CD14-positive monocyte (primary cell): Measurements from ENCODE around the gene SLC35D2. TPM values are rescaled to one million over a fixed set of nuclear protein-coding genes. Genes with fewer than 3 reads are reported as not detected.

Experiments
- DNase-seq, 3 donors: peaks; one replicate each; pipeline ENCODE4 v3.0.0-alpha.2; 2011 to 2022
- H2AFZ ChIP-seq: 2 replicates; pipeline ENCODE4 v1.6.0; 2012; ENCODE audit warnings: mild to moderate bottlenecking, low read depth, low read length, inconsistent platforms; ENCODE audit not compliant: insufficient read depth, poor library complexity, severe bottlenecking
- H3K27ac ChIP-seq, 2 donors: 1 replicate in 1 of 2; 2 replicates in 1 of 2; pipeline ENCODE4 v1.5.1; 2012 to 2013; ENCODE audit warnings: low read length in 2 of 2, control low read depth in 1 of 2, inconsistent platforms in 1 of 2, low read depth in 1 of 2, mild to moderate bottlenecking in 1 of 2
- H3K27me3 ChIP-seq, 2 donors: one replicate each; pipeline versions ENCODE4 v1.6.0 to v1.6.1; 2011 to 2013; ENCODE audit warnings: low read length in 2 of 2; ENCODE audit not compliant: control insufficient read depth in 2 of 2, insufficient read depth in 2 of 2
- H3K36me3 ChIP-seq, 2 donors: replicated peaks in 1 of 2; 1 replicate in 1 of 2; 2 replicates in 1 of 2; pipeline versions ENCODE4 v1.5.1 to v1.6.1; 2012 to 2013; ENCODE audit warnings: low read length in 2 of 2, control low read depth in 1 of 2, inconsistent platforms in 1 of 2, mild to moderate bottlenecking in 1 of 2; ENCODE audit not compliant: insufficient read depth in 2 of 2, control insufficient read depth in 1 of 2
- H3K4me1 ChIP-seq, 2 donors: 1 replicate in 1 of 2; 2 replicates in 1 of 2; pipeline versions ENCODE4 v1.5.1 to v1.6.1; 2012 to 2013; ENCODE audit warnings: low read length in 2 of 2, control low read depth in 1 of 2, inconsistent platforms in 1 of 2, mild to moderate bottlenecking in 1 of 2, moderate library complexity in 1 of 2; ENCODE audit not compliant: insufficient read depth in 2 of 2, control insufficient read depth in 1 of 2
- H3K4me2 ChIP-seq: replicated peaks from 2 replicates; pipeline ENCODE3; 2012; ENCODE audit warnings: low read length, moderate library complexity, mild to moderate bottlenecking; ENCODE audit not compliant: poor library complexity, severe bottlenecking; ENCODE audit errors: extremely low read depth
- H3K4me3 ChIP-seq, 3 experiments: fragments of 200-600 bp in 1 of 3; sonication (generic) in 1 of 3; replicated peaks in 1 of 3; 1 replicate in 2 of 3; 2 replicates in 1 of 3; pipeline ENCODE4 v1.5.1; 2011 to 2013; ENCODE audit warnings: low read length in 3 of 3, mild to moderate bottlenecking in 3 of 3, control low read depth in 2 of 3, low read depth in 2 of 3, inconsistent platforms in 1 of 3, moderate library complexity in 1 of 3
- H3K79me2 ChIP-seq: 2 replicates; pipeline ENCODE4 v1.6.0; 2012; ENCODE audit warnings: mild to moderate bottlenecking, control low read depth, inconsistent platforms, low read length, moderate library complexity; ENCODE audit not compliant: insufficient read depth
- H3K9ac ChIP-seq: 2 replicates; pipeline ENCODE4 v1.6.0; 2017; ENCODE audit warnings: low read length, mild to moderate bottlenecking; ENCODE audit not compliant: insufficient read depth, poor library complexity, severe bottlenecking
- H3K9me3 ChIP-seq, 2 donors: replicated peaks in 1 of 2; 1 replicate in 1 of 2; 2 replicates in 1 of 2; pipeline versions ENCODE4 v1.5.1 to v1.6.1; 2012 to 2013; ENCODE audit warnings: low read length in 2 of 2, control low read depth in 1 of 2; ENCODE audit not compliant: control insufficient read depth in 1 of 2, insufficient read depth in 1 of 2
- H4K20me1 ChIP-seq: 2 replicates; pipeline ENCODE4 v1.6.0; 2012; ENCODE audit warnings: mild to moderate bottlenecking, low read length, control low read depth, moderate library complexity; ENCODE audit not compliant: insufficient read depth
- H3K27ac Mint-ChIP-seq, 7 donors: one replicate each; pipeline ENCODE4 v1.8.0; 2020; ENCODE audit warnings: mild to moderate bottlenecking in 7 of 7, mixed read lengths in 7 of 7, moderate library complexity in 6 of 7, inconsistent platforms in 2 of 7
- H3K27me3 Mint-ChIP-seq, 3 donors: one replicate each; pipeline ENCODE4 v1.8.0; 2021 to 2022; ENCODE audit warnings: low read depth in 3 of 3, mild to moderate bottlenecking in 3 of 3, mixed read lengths in 3 of 3, moderate library complexity in 3 of 3, inconsistent platforms in 1 of 3
- H3K36me3 Mint-ChIP-seq, 2 donors: one replicate each; pipeline ENCODE4 v1.8.0; 2020; ENCODE audit warnings: mixed read lengths in 2 of 2, inconsistent platforms in 1 of 2, mild to moderate bottlenecking in 1 of 2
- H3K4me1 Mint-ChIP-seq: one replicate; pipeline ENCODE4 v1.8.0; 2020; ENCODE audit warnings: mild to moderate bottlenecking, mixed read lengths
- H3K4me3 Mint-ChIP-seq, 2 donors: one replicate each; pipeline ENCODE4 v1.8.0; 2020; ENCODE audit warnings: mild to moderate bottlenecking in 2 of 2, mixed read lengths in 2 of 2, moderate library complexity in 1 of 2
- H3K9me3 Mint-ChIP-seq, 7 donors: one replicate each; pipeline ENCODE4 v1.8.0; 2020 to 2022; ENCODE audit warnings: mixed read lengths in 7 of 7, mild to moderate bottlenecking in 6 of 7, moderate library complexity in 6 of 7, inconsistent platforms in 2 of 7
- WGBS: methylation state at CpG from one replicate; pipeline ENCODE4 v1.1.5; 2013; ENCODE audit warnings: missing lambda C conversion rate; ENCODE audit not compliant: insufficient coverage; 5-methylcytosine and 5-hydroxymethylcytosine counted together
- intact Hi-C, 2 donors: fragments of 100-400 bp; cut with micrococcal nuclease; formaldehyde crosslinking; loops; one replicate each; pipeline versions ENCODE4 v1.15.0 to v1.15.1; 2023
- polyA plus RNA-seq, 3 donors: library from polyadenylated mRNA; depleted of rRNA in 1 of 3; unstranded in 2 of 3; stranded (reverse) in 1 of 3; fragments of 300-500 nt in 2 of 3; fragments of >200 nt in 1 of 3; fragmentation: Illumina TruSeq in 2 of 3; gene quantifications; 1 replicate in 2 of 3; 2 replicates in 1 of 3; pipeline ENCODE4 v1.2.3, GENCODE V29; 2012 to 2021
- TF ChIP-seq, protein P1 (sequence below): fragments of 200-600 bp; IDR thresholded peaks from one replicate; pipeline ENCODE4 v1.8.0; 2022; ENCODE audit warnings: antibody characterized with exemption, mild to moderate bottlenecking

SLC35D2 gene
- polyA plus RNA-seq, 3 donors = 14.8 to 27.4 (median 20.0) TPM

DNA sequence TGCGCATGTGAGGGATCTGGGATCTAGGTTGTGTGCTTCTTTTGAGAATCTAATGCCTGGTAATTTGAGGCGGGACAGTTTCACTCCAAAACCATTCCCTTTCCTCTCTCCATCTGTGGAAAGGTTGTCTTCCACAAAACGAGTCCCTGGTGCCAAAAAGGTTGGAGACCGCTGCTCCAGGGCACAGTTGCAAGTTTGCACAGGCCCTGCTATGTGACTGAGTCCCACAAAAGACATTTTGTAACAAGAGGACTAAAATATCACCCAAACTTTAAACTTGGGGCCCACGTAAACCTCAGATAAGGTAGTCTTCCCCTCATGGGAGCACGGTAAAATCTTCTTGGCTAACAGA, 40.5 kb upstream of the SLC35D2 start:
- 92% methylated on average over 2 of the region's 6 CpGs for WGBS
- TF ChIP-seq, protein P1, sequence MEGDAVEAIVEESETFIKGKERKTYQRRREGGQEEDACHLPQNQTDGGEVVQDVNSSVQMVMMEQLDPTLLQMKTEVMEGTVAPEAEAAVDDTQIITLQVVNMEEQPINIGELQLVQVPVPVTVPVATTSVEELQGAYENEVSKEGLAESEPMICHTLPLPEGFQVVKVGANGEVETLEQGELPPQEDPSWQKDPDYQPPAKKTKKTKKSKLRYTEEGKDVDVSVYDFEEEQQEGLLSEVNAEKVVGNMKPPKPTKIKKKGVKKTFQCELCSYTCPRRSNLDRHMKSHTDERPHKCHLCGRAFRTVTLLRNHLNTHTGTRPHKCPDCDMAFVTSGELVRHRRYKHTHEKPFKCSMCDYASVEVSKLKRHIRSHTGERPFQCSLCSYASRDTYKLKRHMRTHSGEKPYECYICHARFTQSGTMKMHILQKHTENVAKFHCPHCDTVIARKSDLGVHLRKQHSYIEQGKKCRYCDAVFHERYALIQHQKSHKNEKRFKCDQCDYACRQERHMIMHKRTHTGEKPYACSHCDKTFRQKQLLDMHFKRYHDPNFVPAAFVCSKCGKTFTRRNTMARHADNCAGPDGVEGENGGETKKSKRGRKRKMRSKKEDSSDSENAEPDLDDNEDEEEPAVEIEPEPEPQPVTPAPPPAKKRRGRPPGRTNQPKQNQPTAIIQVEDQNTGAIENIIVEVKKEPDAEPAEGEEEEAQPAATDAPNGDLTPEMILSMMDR = no peak
- intact Hi-C loops = loop anchor here in 1 of 2 donors (10.0 kb wide), 1 partner anchor 1699 kb away; the partner anchor contains the start of gene AOPEP
- peaks cover 0 to 8% (median 0%) of the 10 kb centered on the region in 3 donors for H3K27me3 Mint-ChIP-seq
- no peak overlapping the region for H3K9ac ChIP-seq
- no peaks in the 10 kb centered on the region for H3K36me3 ChIP-seq
- no peak overlapping the region for H3K27ac Mint-ChIP-seq
- no peaks in the 10 kb centered on the region for H3K79me2 ChIP-seq
- H3K27me3 ChIP-seq = no peaks in the 10 kb centered on the region
- no peak overlapping the region for H3K4me3 Mint-ChIP-seq
- no peaks in the 10 kb centered on the region for H4K20me1 ChIP-seq
- peaks cover 0 to 4% (median 0%) of the 10 kb centered on the region in 7 donors for H3K9me3 Mint-ChIP-seq
- H3K4me1 ChIP-seq = peaks cover 23 to 24% of the 10 kb centered on the region in 2 donors
- H3K36me3 Mint-ChIP-seq = no peaks in the 10 kb centered on the region
- H3K4me2 ChIP-seq = no peak overlapping the region
- no peak overlapping the region for H3K4me3 ChIP-seq
- H2AFZ ChIP-seq = no peak overlapping the region
- H3K27ac ChIP-seq = no peak overlapping the region
- DNase-seq = no peak
- peaks cover 30% of the 10 kb centered on the region for H3K4me1 Mint-ChIP-seq
- H3K9me3 ChIP-seq = no peaks in the 10 kb centered on the region

DNA sequence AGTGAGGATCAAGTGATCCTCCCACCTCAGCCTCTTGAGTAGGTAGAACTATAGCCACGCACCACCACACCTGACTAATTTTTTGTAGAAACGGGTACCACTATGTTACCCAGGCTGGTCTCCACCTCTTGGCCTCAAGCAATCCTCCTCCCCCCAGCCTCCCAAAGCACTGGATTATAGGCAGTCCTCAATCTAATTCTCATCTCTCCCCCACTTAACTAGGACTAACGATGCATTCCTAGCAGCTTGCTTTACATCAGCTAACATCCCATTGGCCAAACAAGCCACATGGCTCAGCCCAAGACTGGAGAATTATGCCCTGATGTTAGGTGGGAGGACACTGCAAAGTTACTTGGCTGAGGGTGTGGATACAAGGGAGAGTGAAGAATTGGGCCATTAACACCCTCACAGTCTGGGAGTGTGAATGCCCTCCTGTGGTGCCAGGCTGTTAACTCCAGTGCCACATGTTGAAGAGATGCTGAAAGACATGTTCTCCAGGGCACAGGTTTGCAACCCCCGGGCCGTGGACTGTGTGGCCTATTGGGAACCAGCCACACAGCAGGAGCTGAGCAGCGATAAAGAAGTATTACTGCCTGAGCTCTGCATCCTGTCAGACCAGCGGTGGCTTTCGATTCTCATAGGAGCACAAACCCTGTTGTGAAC, 39.9 kb upstream of the SLC35D2 start:
- H3K9me3 ChIP-seq = no peaks in the 10 kb centered on the region
- TF ChIP-seq, protein P1 = no peak
- H3K27me3 Mint-ChIP-seq = peaks cover 0 to 8% (median 0%) of the 10 kb centered on the region in 3 donors
- H4K20me1 ChIP-seq = no peaks in the 10 kb centered on the region
- intact Hi-C loops = loop anchor here in 1 of 2 donors (10.0 kb wide), 1 partner anchor 1699 kb away; the partner anchor contains the start of gene AOPEP
- no peak for DNase-seq
- H3K9me3 Mint-ChIP-seq = peaks cover 0 to 4% (median 0%) of the 10 kb centered on the region in 7 donors
- H3K27me3 ChIP-seq = no peaks in the 10 kb centered on the region
- peaks cover 30% of the 10 kb centered on the region for H3K4me1 Mint-ChIP-seq
- H3K4me3 Mint-ChIP-seq = no peak overlapping the region
- H3K36me3 Mint-ChIP-seq = no peaks in the 10 kb centered on the region
- H3K36me3 ChIP-seq = no peaks in the 10 kb centered on the region
- H3K27ac Mint-ChIP-seq = no peak overlapping the region
- no peak overlapping the region for H3K9ac ChIP-seq
- H3K27ac ChIP-seq = no peak overlapping the region
- H3K4me2 ChIP-seq = no peak overlapping the region
- 98% methylated on average over 6 of the region's 8 CpGs for WGBS
- H3K79me2 ChIP-seq = no peaks in the 10 kb centered on the region
- H3K4me1 ChIP-seq = peaks cover 23 to 24% of the 10 kb centered on the region in 2 donors
- no peak overlapping the region for H2AFZ ChIP-seq
- no peak overlapping the region for H3K4me3 ChIP-seq
